ENCODE results near the gene RBM10.

RBM10 gene

DNA sequence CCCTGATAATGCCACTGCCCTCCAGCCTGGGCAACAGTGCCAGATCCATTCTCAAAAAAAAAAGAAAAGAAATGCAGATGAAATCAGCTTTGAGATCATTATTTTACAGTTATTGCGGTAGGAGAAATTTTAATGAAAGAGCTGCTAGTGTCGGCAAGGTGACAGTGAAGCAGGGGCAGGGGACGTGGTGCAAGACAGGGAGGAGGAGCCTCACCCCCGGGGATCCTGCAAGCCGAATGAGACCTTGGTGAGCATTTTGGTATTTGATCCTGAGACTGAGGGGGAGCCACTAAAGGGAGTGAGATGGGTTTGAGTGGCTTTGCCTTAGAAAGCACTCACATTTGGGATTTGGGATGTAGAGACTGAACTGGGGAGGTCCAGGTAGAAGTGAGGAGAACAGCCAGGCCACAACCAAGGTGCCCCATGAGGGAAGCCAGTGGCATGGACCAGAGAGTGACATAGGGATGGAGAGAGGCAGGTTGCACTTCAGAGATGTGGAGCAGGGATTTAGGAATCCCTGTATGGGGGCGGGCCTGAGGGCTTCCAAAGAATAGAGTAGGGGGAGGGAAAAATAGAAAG is 23.6 kb downstream of the RBM10 start:
- Mint-ChIP-seq H3K36me3 (no peaks in the 10 kb centered on the region), H3K4me1 (ENCODE audit: low read depth) (peaks cover 7% of the 10 kb centered on the region), H3K9me3 (ENCODE audit: low read depth) (no peaks in the 10 kb centered on the region), H3K27ac (no peak overlapping the region), H3K27me3 (no peaks in the 10 kb centered on the region), H3K4me3 (no peak overlapping the region)

GRCh38 chrX:47169273-47169672 is 24.3 kb downstream of the RBM10 start:
- Mint-ChIP-seq H3K27me3 (no peaks in the 10 kb centered on the region), H3K27ac (no peak overlapping the region), H3K36me3 (no peaks in the 10 kb centered on the region), H3K9me3 (ENCODE audit: low read depth) (no peaks in the 10 kb centered on the region), H3K4me3 (no peak overlapping the region), H3K4me1 (ENCODE audit: low read depth) (peaks cover 7% of the 10 kb centered on the region)

DNA sequence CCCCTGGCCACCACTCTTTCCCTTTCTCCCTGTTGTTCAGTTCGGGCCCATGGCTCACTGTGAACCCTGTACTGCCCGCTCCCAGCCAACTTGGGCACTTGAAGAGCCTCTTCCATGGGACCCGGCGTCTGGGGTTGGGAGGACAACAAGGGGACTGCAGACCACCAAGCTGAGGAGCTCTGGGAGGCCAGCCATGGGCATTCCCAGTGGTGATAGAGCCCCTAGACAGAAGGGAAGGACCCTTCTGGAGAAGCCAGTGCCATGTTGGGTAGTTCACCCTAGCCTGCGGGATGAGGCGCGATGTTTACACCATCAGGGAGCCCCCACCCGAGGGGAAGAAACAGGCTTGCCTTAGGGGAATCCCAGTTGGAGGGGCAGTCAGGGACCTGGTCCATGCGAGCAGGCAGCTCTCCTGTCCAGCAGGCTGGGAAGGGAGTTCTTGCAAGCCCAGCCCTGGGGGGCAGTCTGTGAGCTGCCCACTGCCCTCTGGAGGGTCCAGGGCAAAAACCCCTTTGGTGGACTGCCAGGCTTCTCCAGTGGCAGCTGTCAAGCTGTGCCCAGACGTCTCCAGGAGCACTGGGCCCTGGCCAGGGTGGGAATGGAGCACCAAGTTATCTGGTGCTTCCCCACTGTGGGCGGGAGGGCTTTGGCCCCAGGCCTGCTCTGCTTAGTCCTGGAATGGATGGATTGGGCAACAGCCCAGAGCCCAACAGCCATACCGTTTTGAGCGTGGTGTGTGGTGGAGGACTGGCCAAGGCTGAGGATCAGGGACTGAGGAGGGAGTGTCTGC is 24.9 kb downstream of the RBM10 start:
- Mint-ChIP-seq H3K36me3 (no peaks in the 10 kb centered on the region), H3K4me3 (no peak overlapping the region), H3K27me3 (no peaks in the 10 kb centered on the region), H3K9me3 (ENCODE audit: low read depth) (no peaks in the 10 kb centered on the region), H3K27ac (no peak overlapping the region), H3K4me1 (ENCODE audit: low read depth) (peaks cover 5% of the 10 kb centered on the region)

DNA sequence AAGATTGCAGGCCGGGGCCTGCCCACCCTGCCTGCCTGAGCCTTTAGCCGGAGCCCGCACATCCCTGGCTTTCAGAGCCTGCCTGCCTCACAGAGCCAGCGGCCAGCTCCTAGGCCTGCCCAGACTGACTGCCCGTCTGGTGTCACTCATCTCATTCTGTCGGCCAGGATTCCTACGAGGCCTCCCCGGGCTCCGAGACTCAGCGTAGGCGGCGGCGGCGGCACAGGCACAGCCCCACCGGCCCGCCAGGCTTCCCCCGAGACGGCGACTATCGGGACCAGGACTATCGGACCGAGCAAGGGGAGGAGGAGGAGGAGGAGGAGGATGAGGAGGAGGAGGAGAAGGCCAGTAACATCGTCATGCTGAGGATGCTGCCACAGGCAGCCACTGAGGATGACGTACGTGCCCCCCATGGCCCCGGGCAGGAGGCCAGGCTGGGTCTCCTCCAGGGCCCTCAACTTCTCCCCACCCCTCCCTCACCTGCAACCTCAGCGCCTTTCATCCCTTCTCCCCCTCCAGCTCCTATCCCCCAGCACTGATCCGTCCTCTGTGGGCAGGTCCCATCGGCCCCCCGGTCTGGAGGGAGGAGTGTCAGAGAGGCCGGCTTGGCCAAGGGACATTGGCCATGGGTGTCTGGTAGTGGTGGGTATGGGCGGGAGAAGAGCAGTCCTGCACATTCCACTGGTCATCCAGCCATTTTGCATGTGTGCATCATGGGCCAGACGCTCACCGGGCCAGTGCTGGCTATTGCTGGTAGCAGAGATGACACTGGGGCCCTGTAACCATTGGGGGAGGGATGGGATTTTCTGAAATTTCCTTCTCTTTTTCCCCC is 26.1 kb downstream of the RBM10 start:
- Mint-ChIP-seq H3K4me1 (ENCODE audit: low read depth) (peaks cover 4% of the 10 kb centered on the region), H3K27ac (no peak overlapping the region), H3K9me3 (ENCODE audit: low read depth) (no peaks in the 10 kb centered on the region), H3K4me3 (no peak overlapping the region), H3K27me3 (no peaks in the 10 kb centered on the region), H3K36me3 (no peaks in the 10 kb centered on the region)

GRCh38 chrX:47171996-47172395 is 27.0 kb downstream of the RBM10 start:
- peaks cover 4% of the 10 kb centered on the region for H3K4me1 Mint-ChIP-seq (ENCODE audit: low read depth)
- no peaks in the 10 kb centered on the region for H3K27me3 Mint-ChIP-seq
- H3K9me3 Mint-ChIP-seq (ENCODE audit: low read depth) = no peaks in the 10 kb centered on the region
- H3K36me3 Mint-ChIP-seq = no peaks in the 10 kb centered on the region
- H3K27ac Mint-ChIP-seq = no peak overlapping the region
- H3K4me3 Mint-ChIP-seq = no peak overlapping the region

DNA sequence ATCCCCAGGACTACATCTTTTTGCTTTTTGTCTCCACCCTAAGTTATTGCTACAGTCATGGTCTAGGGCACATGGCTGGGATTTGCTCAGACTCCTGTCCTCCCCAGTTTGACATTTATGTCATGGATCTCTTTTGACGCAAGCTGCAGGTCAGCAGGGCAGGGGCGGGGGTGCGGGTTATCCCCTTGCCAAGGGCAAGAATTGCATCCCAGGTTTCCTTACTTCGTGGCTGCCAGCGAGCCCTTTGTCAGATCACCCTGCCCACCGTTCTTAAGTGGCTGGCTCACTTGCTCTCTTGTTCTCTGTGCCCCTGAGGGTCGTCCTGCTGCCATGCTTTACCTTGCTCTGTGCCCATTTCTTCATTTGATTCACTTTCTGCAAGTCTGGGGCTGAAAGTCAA is 27.5 kb downstream of the RBM10 start:
- Mint-ChIP-seq H3K4me1 (ENCODE audit: low read depth) (peaks cover 3% of the 10 kb centered on the region), H3K27me3 (no peaks in the 10 kb centered on the region), H3K27ac (no peak overlapping the region), H3K4me3 (no peak overlapping the region), H3K36me3 (no peaks in the 10 kb centered on the region), H3K9me3 (ENCODE audit: low read depth) (no peaks in the 10 kb centered on the region)

DNA sequence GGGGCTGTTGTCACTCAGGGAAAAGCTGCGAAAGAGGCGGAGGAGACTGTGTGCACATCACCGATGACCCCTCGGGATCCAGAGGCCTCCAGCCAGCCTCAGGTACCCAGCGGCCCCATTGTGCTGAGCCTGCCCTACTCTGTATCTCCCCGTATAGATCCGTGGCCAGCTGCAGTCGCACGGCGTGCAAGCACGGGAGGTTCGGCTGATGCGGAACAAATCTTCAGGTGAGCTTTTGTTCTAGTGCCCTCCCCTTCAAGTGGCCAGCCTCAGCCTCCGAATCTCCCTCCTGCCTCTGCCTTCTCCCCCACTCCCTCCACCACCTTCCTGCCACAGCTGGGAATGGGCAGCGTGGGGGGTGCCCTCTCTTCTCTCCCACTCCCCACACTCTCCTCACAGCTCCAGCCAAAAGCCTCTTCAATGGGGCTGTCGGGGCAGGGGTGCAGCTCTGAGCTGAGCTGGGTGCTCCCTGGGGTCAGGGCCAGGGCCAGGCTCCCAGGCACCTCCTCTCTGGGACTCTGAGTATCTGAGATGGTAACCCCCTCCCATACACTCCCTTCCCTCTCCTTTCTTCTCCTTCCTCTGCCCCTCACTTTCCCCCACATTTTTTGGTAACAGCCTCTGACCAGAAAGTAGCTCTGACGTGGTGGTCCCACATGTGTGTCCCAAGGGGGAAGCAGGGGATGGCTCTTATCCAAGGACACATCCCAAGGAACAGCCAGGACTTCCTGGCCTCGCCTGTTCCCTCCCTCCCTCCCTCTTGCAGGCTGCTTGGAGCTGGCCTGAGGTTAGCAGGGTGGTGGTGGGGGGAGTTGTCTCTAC is 28.2 kb downstream of the RBM10 start:
- Mint-ChIP-seq H3K4me3 (no peak overlapping the region), H3K27me3 (no peaks in the 10 kb centered on the region), H3K27ac (no peak overlapping the region), H3K4me1 (ENCODE audit: low read depth) (no peaks in the 10 kb centered on the region), H3K9me3 (ENCODE audit: low read depth) (no peaks in the 10 kb centered on the region), H3K36me3 (no peaks in the 10 kb centered on the region)

DNA sequence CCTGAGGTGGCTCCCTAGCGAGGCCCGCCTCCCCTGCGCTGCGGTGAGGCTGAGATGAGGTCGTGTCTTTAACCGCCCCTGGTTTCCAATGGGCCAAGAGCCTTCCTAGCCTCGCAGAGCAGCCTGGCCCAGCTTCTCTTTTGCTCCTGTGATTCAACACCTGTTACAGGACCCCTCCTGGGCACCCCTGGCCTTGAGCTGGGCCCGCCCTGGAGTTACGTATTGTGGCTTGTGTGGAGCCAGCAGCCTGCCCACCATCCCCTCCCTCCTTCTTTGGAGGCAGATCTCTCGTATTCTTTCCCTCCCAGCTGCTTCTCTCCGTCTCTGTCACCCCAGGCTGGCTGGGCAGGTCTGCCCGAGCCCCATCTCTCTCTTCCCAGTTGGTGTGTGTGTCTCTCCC is 29.4 kb downstream of the RBM10 start:
- no peak overlapping the region for H3K4me3 Mint-ChIP-seq
- no peak overlapping the region for H3K27ac Mint-ChIP-seq
- H3K4me1 Mint-ChIP-seq (ENCODE audit: low read depth) = no peaks in the 10 kb centered on the region
- no peaks in the 10 kb centered on the region for H3K27me3 Mint-ChIP-seq
- no peaks in the 10 kb centered on the region for H3K36me3 Mint-ChIP-seq
- no peaks in the 10 kb centered on the region for H3K9me3 Mint-ChIP-seq (ENCODE audit: low read depth)

- Mint-ChIP-seq H3K4me3 (no peak overlapping the region), H3K4me1 (ENCODE audit: low read depth) (no peaks in the 10 kb centered on the region), H3K9me3 (ENCODE audit: low read depth) (no peaks in the 10 kb centered on the region), H3K27me3 (no peaks in the 10 kb centered on the region), H3K36me3 (no peaks in the 10 kb centered on the region), H3K27ac (no peak overlapping the region)
Observed at GRCh38 chrX:47174846-47175587, 30.0 kb downstream of the RBM10 start.

- Mint-ChIP-seq H3K4me3 (no peak overlapping the region), H3K9me3 (ENCODE audit: low read depth) (no peaks in the 10 kb centered on the region), H3K36me3 (no peaks in the 10 kb centered on the region), H3K4me1 (ENCODE audit: low read depth) (no peaks in the 10 kb centered on the region), H3K27me3 (no peaks in the 10 kb centered on the region), H3K27ac (no peak overlapping the region)
Observed at GRCh38 chrX:47175588-47175980, 30.6 kb downstream of the RBM10 start.

DNA sequence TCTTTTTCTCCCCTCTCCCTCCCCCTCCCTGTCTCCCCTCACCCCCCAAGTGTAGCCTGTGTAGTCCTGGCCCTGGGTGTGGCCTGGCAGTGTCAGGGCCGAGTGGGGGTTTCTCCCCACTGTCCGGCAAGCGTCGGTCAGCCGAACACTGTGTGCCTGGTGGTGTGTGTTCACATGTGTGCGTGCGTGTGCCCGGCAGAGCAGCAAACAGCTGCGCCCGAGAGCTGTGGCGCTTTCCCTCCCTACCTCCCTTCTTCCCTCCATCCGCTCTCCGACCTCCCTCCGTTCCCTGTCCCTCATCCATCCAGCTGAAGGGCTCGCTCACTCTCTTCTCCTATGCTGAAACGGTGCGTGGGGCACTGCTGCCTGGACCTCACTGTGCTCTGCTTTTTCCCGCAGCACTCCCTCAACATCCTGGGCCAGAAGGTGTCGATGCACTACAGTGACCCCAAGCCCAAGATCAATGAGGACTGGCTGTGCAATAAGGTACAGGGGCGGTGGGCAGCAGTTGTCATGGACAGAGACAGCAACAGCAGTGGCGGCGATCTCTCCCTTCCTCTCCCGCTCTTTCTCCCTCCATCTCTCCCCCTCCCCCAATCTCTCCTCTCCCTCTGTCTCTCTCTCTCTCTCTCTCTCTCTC is 31.2 kb downstream of the RBM10 start:
- Mint-ChIP-seq H3K9me3 (ENCODE audit: low read depth) (no peaks in the 10 kb centered on the region), H3K4me3 (no peak overlapping the region), H3K27me3 (no peaks in the 10 kb centered on the region), H3K36me3 (no peaks in the 10 kb centered on the region), H3K4me1 (ENCODE audit: low read depth) (no peaks in the 10 kb centered on the region), H3K27ac (no peak overlapping the region)

DNA sequence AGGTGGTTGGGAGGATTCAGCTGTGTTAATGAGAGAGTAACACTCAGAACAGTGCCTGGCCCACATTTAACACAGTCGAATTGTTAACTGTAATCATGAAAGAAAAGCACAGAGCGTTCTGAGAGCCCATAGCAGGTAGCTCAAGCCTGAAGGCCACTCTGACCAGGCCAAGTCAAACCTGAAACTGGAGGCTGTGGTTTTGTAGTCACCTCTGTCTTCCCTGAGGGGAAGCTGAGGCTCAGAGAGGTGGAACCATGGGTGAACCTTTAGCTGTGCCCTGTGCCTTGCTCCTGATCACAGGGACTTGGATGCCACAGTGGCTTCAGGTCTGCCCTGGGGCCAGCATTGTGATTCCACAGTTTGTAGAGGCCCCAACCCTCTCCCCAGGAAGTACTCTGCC is 32.1 kb downstream of the RBM10 start:
- Mint-ChIP-seq H3K4me1 (ENCODE audit: low read depth) (no peaks in the 10 kb centered on the region), H3K27me3 (no peaks in the 10 kb centered on the region), H3K36me3 (no peaks in the 10 kb centered on the region), H3K9me3 (ENCODE audit: low read depth) (no peaks in the 10 kb centered on the region), H3K27ac (no peak overlapping the region), H3K4me3 (no peak overlapping the region)

DNA sequence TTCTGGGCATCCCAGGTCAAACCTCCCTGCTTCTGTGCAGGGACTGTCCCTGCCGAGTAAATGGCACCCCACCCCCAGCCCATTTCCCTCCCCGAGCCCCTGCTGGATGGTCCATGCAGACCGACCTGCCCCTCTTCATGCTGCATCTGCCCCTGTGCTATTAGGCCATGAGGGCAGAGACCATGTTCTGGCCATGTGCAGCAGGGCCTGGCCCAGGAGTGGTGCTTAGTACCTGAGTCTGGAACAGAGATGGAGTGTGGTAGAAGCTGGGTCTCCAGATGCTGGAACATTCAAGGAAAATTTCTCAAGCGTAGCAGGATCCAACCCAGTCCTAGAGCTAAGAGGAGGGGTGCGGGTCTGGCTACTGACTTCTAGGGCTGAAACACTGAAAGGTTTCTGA is 33.3 kb downstream of the RBM10 start:
- Mint-ChIP-seq H3K36me3 (no peaks in the 10 kb centered on the region), H3K27me3 (no peaks in the 10 kb centered on the region), H3K4me1 (ENCODE audit: low read depth) (no peaks in the 10 kb centered on the region), H3K9me3 (ENCODE audit: low read depth) (no peaks in the 10 kb centered on the region), H3K4me3 (no peak overlapping the region), H3K27ac (no peak overlapping the region)
